Smooth muscle cell of the brain vasculature (primary cell): Measurements from ENCODE around the gene PLA2G2D.

ENCODE experiments used
- DNase-seq: peaks from one replicate; pipeline ENCODE4 v3.0.0-alpha.2; 2012; ENCODE audit warnings: low read depth, low spot score

The PLA2G2D gene

DNA sequence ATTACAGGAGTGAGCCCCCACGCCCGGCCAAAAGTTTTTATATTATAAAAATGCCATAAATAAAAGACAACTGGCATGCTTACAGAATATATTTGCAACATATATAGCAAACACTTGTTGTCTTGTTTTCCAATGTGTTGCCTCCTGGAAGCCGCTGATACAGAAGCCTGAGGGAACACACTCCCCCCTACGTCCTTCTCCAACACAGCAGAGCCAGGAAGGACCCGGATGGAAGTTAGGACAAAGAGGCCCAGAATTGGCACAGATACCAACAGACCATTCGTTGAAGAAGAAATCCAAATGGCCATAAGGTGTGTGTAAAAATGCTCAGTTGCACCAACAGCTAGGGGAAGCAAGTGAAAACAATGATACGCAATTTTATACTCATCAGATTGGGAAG is 50.6 kb downstream of the PLA2G2D start:
- no peak for DNase-seq

DNA sequence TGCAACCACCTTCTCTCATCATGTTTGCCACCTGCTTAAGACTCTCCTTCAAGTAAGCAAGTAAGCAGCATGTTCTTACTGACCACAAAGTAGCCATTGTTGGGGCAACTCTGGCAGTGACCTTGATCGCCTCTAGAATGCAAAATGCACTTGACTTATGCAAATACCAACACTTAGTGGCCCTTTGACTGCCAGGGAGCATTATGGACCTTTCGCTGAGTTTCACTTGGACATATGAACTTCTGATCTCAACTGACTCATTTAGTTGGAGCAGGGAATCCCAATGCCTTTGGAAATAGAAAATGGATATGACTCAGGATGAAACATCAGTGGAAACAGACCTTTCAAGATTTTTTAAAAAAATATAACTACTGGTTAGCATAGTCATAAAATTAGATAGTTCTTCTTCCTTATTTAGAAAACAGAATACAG is 55.5 kb downstream of the PLA2G2D start:
- no peak for DNase-seq
